Measurements from ENCODE around the gene GRHL3.
A peak's percentile ranks its signal among the peaks of the same experiment; 100 is the strongest.

Gene GRHL3

GRCh38 chr1:24344090-24344742, 25.1 kb downstream of the GRHL3 start:
- no peak for DNase-seq

- DNase-seq: no peak
Observed at GRCh38 chr1:24345334-24345733, 26.2 kb downstream of the GRHL3 start.

GRCh38 chr1:24347159-24347934, 28.2 kb downstream of the GRHL3 start:
- no peak for DNase-seq

- no peak for DNase-seq
Observed at GRCh38 chr1:24348196-24348595, 29.0 kb downstream of the GRHL3 start.

- DNase-seq: no peak
Observed at GRCh38 chr1:24349891-24350290, 30.7 kb downstream of the GRHL3 start.

- no peak for DNase-seq
Observed at GRCh38 chr1:24351247-24351646, 32.1 kb downstream of the GRHL3 start.

GRCh38 chr1:24351918-24352627, 32.9 kb downstream of the GRHL3 start:
- peak; percentile 15 for DNase-seq

GRCh38 chr1:24353292-24353891, 34.2 kb downstream of the GRHL3 start:
- DNase-seq: no peak

- DNase-seq: no peak
Observed at GRCh38 chr1:24355466-24355865, 36.3 kb downstream of the GRHL3 start.

GRCh38 chr1:24357038-24357437, 37.9 kb downstream of the GRHL3 start:
- DNase-seq: no peak

- DNase-seq: no peak
Observed at GRCh38 chr1:24360681-24361080, 41.5 kb downstream of the GRHL3 start.

- no peak for DNase-seq
Observed at GRCh38 chr1:24361811-24362210, 42.7 kb downstream of the GRHL3 start.

GRCh38 chr1:24362396-24362795, 43.2 kb downstream of the GRHL3 start:
- no peak for DNase-seq

- no peak for DNase-seq
Observed at GRCh38 chr1:24362982-24363614, 43.9 kb downstream of the GRHL3 start.

- DNase-seq: no peak
Observed at GRCh38 chr1:24363994-24364393, 44.8 kb downstream of the GRHL3 start.

GRCh38 chr1:24364605-24364974, 45.4 kb downstream of the GRHL3 start:
- no peak for DNase-seq

GRCh38 chr1:24364975-24365678, 46.0 kb downstream of the GRHL3 start:
- DNase-seq: no peak

GRCh38 chr1:24366707-24367106, 47.5 kb downstream of the GRHL3 start:
- no peak for DNase-seq

- DNase-seq: no peak
Observed at GRCh38 chr1:24369199-24369598, 50.0 kb downstream of the GRHL3 start.

GRCh38 chr1:24369801-24370200, 50.6 kb downstream of the GRHL3 start:
- DNase-seq: no peak

GRCh38 chr1:24373044-24373443, 53.9 kb downstream of the GRHL3 start:
- no peak for DNase-seq

- no peak for DNase-seq
Observed at GRCh38 chr1:24373710-24374109, 54.6 kb downstream of the GRHL3 start.
